ENCODE measurements around the gene MED13. TPM values are rescaled to one million over a fixed set of nuclear protein-coding genes. Genes with fewer than 3 reads are reported as not detected.

MED13 gene
- total RNA-seq, 1 donor from 2014 or later = 23.7 TPM

DNA sequence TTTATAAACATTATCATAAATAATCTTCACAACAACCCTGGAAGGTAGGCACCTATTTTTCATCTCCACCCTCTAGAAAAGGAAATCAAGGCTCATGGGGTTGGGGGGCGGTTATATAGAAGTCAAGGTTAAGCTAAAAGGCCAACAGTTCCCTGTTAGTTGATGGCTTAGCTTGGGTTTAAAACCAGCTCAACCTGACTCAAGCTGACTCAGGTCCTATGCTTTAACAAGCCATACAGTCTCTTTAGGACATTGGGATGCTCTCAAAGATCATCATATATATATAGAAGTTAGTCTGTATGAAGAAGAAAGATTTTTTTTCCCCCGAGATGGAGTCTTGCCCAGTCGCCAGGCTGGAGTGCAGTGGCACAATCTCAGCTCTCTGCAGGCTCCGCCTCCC lies 44.8 kb upstream of the MED13 start:
- no peaks in the 10 kb centered on the region for H3K27me3 ChIP-seq (ENCODE audit: control insufficient read depth, insufficient read depth, low read length)
- FAIRE-seq (no peak), DNase-seq (ENCODE audit: low read depth) (peak; percentile 17)
- no peaks in the 10 kb centered on the region for H3K36me3 ChIP-seq (ENCODE audit: control insufficient read depth, insufficient read depth, low read length)
- TF ChIP-seq, protein P1, sequence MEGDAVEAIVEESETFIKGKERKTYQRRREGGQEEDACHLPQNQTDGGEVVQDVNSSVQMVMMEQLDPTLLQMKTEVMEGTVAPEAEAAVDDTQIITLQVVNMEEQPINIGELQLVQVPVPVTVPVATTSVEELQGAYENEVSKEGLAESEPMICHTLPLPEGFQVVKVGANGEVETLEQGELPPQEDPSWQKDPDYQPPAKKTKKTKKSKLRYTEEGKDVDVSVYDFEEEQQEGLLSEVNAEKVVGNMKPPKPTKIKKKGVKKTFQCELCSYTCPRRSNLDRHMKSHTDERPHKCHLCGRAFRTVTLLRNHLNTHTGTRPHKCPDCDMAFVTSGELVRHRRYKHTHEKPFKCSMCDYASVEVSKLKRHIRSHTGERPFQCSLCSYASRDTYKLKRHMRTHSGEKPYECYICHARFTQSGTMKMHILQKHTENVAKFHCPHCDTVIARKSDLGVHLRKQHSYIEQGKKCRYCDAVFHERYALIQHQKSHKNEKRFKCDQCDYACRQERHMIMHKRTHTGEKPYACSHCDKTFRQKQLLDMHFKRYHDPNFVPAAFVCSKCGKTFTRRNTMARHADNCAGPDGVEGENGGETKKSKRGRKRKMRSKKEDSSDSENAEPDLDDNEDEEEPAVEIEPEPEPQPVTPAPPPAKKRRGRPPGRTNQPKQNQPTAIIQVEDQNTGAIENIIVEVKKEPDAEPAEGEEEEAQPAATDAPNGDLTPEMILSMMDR (IDR thresholded peaks at IDR 0.05; ENCODE audit: insufficient read depth, low read length, severe bottlenecking) = no peak
- H3K4me3 ChIP-seq (ENCODE audit: low read depth, low read length) = no peak overlapping the region

DNA sequence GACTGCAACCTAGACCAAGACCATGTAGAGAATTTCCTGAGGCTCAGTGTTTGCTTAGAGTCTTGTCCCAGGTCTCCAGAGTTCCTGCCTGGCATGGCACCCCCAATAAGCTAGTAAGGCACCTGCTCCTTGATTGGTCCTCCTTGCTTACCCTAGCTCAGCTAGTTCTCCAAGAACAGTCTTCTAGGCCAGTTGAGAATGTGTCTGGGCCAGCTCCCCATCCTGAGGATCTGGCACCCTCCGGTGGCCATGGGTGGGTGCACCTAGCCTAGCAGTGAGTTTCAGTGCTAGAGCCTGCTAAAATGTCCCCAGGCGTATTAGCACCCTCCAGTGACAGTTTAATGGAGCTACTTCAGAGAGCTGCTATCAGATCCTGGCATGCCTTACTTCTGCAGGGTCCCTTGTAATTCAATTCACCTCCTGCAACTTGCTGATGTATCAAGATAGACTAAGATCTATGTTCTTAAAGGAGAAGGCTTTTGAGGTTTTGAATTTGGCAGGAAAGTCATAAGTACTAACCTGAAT lies 44.4 kb upstream of the MED13 start:
- TF ChIP-seq, protein P1 (IDR thresholded peaks at IDR 0.05; ENCODE audit: insufficient read depth, low read length, severe bottlenecking) = peak; percentile 73
- Histone ChIP-seq H3K4me3 (ENCODE audit: low read depth, low read length) (no peak overlapping the region), H3K27me3 (ENCODE audit: control insufficient read depth, insufficient read depth, low read length) (no peaks in the 10 kb centered on the region), H3K36me3 (ENCODE audit: control insufficient read depth, insufficient read depth, low read length) (no peaks in the 10 kb centered on the region)
- FAIRE-seq = no peak
- peak; percentile 77 for DNase-seq (ENCODE audit: low read depth)

DNA sequence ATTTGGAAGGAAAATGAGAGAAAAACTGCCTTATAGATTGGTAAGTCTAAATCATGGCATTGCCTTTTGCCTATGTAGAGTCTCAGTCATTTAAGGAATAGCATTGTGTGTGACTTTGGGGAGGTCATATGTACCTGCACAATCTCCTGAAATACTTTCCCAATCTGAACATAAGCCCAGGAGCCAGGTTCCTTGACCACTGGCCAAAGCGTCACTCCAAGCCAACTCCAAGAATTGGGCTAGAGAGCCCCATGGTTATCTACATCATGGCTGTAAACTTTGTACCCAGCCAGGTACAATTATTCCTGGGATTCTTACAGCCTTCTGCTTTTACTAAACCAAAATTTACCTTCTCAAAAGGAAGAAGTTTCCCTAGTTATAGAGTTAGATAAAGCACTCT lies 40.8 kb upstream of the MED13 start:
- FAIRE-seq (no peak), DNase-seq (ENCODE audit: low read depth) (no peak)
- H3K27me3 ChIP-seq (ENCODE audit: control insufficient read depth, insufficient read depth, low read length) = no peaks in the 10 kb centered on the region
- no peak overlapping the region for H3K4me3 ChIP-seq (ENCODE audit: low read depth, low read length)
- TF ChIP-seq, protein P1 (IDR thresholded peaks at IDR 0.05; ENCODE audit: insufficient read depth, low read length, severe bottlenecking) = no peak
- no peaks in the 10 kb centered on the region for H3K36me3 ChIP-seq (ENCODE audit: control insufficient read depth, insufficient read depth, low read length)

DNA sequence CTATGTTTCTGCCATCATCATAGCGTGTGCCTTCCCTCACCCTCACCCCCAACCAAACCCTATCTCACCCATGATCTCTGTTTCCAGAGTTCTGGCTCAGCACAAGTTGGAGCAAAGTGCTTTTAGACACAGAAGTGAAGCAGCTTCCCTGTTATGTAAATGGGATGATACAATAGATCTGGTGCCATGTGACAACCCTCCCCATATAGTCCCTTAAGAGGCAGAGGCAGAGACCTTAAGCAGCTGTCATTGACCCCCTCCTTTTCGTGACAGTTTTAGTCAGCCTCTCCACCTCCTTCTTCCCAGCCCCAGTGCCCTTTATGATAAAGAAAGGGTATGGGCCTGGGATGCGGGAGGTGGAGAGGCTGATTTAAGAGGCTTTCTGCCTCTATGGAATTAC lies 40.3 kb upstream of the MED13 start:
- FAIRE-seq = no peak
- Histone ChIP-seq H3K4me3 (ENCODE audit: low read depth, low read length) (no peak overlapping the region), H3K36me3 (ENCODE audit: control insufficient read depth, insufficient read depth, low read length) (no peaks in the 10 kb centered on the region), H3K27me3 (ENCODE audit: control insufficient read depth, insufficient read depth, low read length) (no peaks in the 10 kb centered on the region)
- no peak for DNase-seq (ENCODE audit: low read depth)
- TF ChIP-seq, protein P1 (IDR thresholded peaks at IDR 0.05; ENCODE audit: insufficient read depth, low read length, severe bottlenecking) = no peak

DNA sequence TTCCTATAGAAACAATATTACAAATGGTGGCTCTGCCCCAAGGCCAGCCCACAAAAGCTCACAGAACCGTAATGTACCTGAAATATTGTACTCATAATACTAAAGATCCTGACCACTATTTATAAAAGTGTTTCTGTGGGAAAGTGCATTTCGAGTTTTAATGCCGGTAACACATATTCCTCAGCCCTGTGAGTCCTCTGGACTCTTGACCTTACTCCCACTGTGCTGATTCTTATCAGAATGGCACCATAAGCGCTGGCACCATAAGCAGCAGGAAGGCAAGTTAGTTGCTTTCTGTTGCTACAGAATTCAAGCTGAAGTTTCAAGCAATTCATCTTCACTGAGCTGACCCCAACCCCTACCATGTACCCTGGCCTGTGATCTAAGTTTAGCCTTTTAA lies 36.4 kb upstream of the MED13 start:
- DNase-seq (ENCODE audit: low read depth) (no peak), FAIRE-seq (no peak)
- TF ChIP-seq, protein P1 (IDR thresholded peaks at IDR 0.05; ENCODE audit: insufficient read depth, low read length, severe bottlenecking) = no peak
- Histone ChIP-seq H3K27me3 (ENCODE audit: control insufficient read depth, insufficient read depth, low read length) (no peaks in the 10 kb centered on the region), H3K36me3 (ENCODE audit: control insufficient read depth, insufficient read depth, low read length) (no peaks in the 10 kb centered on the region), H3K4me3 (ENCODE audit: low read depth, low read length) (no peak overlapping the region)

DNA sequence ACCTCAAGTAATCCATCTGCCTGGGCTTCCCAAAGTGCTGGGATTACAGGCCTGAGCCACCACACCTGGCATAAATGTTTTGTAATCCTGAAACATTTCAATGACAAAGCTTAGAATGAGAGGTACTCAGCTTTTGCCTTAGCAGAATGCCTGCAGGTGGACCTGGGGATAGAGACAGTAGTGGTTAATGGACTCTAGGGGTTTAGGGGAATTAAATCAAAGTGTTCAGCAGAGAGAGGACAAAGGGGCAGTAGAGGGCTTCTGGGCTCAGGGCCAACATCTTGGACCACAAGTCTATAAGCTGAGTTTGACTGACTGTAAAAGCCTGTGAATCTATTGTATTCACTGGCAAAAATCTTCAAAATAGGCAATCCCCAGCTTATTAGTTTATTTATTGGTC lies 36.0 kb upstream of the MED13 start:
- no peak for DNase-seq (ENCODE audit: low read depth)
- H3K27me3 ChIP-seq (ENCODE audit: control insufficient read depth, insufficient read depth, low read length) = no peaks in the 10 kb centered on the region
- TF ChIP-seq, protein P1 (IDR thresholded peaks at IDR 0.05; ENCODE audit: insufficient read depth, low read length, severe bottlenecking) = no peak

More for the DNA sequence above, 36.0 kb upstream of the MED13 start:
- H3K4me3 ChIP-seq (ENCODE audit: low read depth, low read length) = no peak overlapping the region
- no peaks in the 10 kb centered on the region for H3K36me3 ChIP-seq (ENCODE audit: control insufficient read depth, insufficient read depth, low read length)
- no peak for FAIRE-seq
